HEK293 (cell line): ENCODE results near the gene PRKAG2.
A peak's percentile ranks its signal among the peaks of the same experiment; 100 is the strongest.

Source experiments
- CTCF ChIA-PET: fragments of 350-600 bp; formaldehyde crosslinking; extraction: SDS; loops from one replicate; lab custom pipeline; 2021; ENCODE audit warnings: antibody characterized with exemption; lab: Yijun Ruan, JAX
- POLR2A ChIA-PET: fragments of 300-600 bp; formaldehyde crosslinking; extraction: SDS; loops from one replicate; lab custom pipeline; 2020; ENCODE audit warnings: antibody characterized with exemption, inconsistent platforms; lab: Yijun Ruan, JAX
- H3K27ac ChIP-seq: fragments of 200-500 bp; sonication (Bioruptor generic); 2 replicates; pipeline ENCODE4 v1.5.1; 2014; ENCODE audit warnings: low read depth, low read length, control low read depth, inconsistent platforms; ENCODE audit errors: extremely low read depth
- H3K36me3 ChIP-seq, 2 experiments: fragments of 200-500 bp in 1 of 2; sonication (Bioruptor generic) in 1 of 2; 1 replicate in 1 of 2; 2 replicates in 1 of 2; pipeline ENCODE4 v1.5.1; 2014 to 2017; ENCODE audit warnings: inconsistent platforms in 2 of 2, low read length in 2 of 2; ENCODE audit not compliant: control insufficient read depth in 2 of 2, insufficient read depth in 1 of 2
- H3K4me1 ChIP-seq: fragments of 200-500 bp; sonication (Bioruptor generic); 2 replicates; pipeline ENCODE4 v1.5.1; 2014; ENCODE audit warnings: mild to moderate bottlenecking, low read length, inconsistent platforms; ENCODE audit not compliant: control insufficient read depth, insufficient read depth
- H3K4me3 ChIP-seq: 2 replicates; pipeline ENCODE4 v1.5.1; 2011; ENCODE audit warnings: low read depth, mild to moderate bottlenecking, control low read depth, low read length, moderate library complexity
- H3K9me3 ChIP-seq: fragments of 200-500 bp; sonication (Bioruptor generic); 2 replicates; pipeline ENCODE4 v1.5.1; 2014; ENCODE audit warnings: low read depth, low read length, inconsistent platforms; ENCODE audit not compliant: control insufficient read depth, insufficient read depth
- FEZF1 ChIP-seq: fragments of 450-650 bp; formaldehyde crosslinking; IDR thresholded peaks from 2 replicates; pipeline ENCODE4 v1.5.1; 2016; ENCODE audit warnings: missing biosample characterization, missing genetic modification characterization
- GLI2 ChIP-seq: fragments of 450-650 bp; formaldehyde crosslinking; IDR thresholded peaks from 2 replicates; pipeline ENCODE4; 2017; ENCODE audit warnings: missing biosample characterization, missing genetic modification characterization, low read depth, borderline replicate concordance
- RBAK ChIP-seq: fragments of 450-650 bp; formaldehyde crosslinking; IDR thresholded peaks from 2 replicates; pipeline ENCODE4 v1.5.1; 2016; ENCODE audit warnings: missing biosample characterization, missing genetic modification characterization
- SCRT2 ChIP-seq: fragments of 450-650 bp; formaldehyde crosslinking; IDR thresholded peaks from 2 replicates; pipeline ENCODE4 v1.5.1; 2016; ENCODE audit warnings: missing biosample characterization, missing genetic modification characterization
- TCF7L2 ChIP-seq: IDR thresholded peaks from 2 replicates; pipeline ENCODE4 v1.6.1; 2011; ENCODE audit warnings: low read depth, mild to moderate bottlenecking, inconsistent platforms, low read length, moderate library complexity, borderline replicate concordance
- ZNF114 ChIP-seq: fragments of 450-650 bp; formaldehyde crosslinking; IDR thresholded peaks from 2 replicates; pipeline ENCODE4 v1.5.0; 2017; ENCODE audit warnings: missing biosample characterization, missing genetic modification characterization
- ZNF140 ChIP-seq: fragments of 450-650 bp; formaldehyde crosslinking; IDR thresholded peaks from 2 replicates; pipeline ENCODE4 v1.5.1; 2016; ENCODE audit warnings: missing biosample characterization, missing genetic modification characterization
- ZNF280D ChIP-seq: fragments of 450-650 bp; formaldehyde crosslinking; IDR thresholded peaks from 2 replicates; pipeline ENCODE4 v1.5.1; 2016; ENCODE audit warnings: missing biosample characterization, missing genetic modification characterization
- ZNF341 ChIP-seq: fragments of 450-650 bp; formaldehyde crosslinking; IDR thresholded peaks from 2 replicates; pipeline ENCODE4; 2016; ENCODE audit warnings: low read depth, missing biosample characterization, missing genetic modification characterization
- ZNF776 ChIP-seq: fragments of 450-650 bp; formaldehyde crosslinking; IDR thresholded peaks from 2 replicates; pipeline ENCODE4 v1.5.0; 2017; ENCODE audit warnings: missing biosample characterization, missing genetic modification characterization, borderline replicate concordance
- TF ChIP-seq, protein P1 (sequence below): fragments of 450-650 bp; formaldehyde crosslinking; IDR thresholded peaks from 2 replicates; pipeline ENCODE4 v1.5.1; 2016; ENCODE audit warnings: missing biosample characterization, missing genetic modification characterization
- TF ChIP-seq, protein P2 (sequence below): fragments of 450-650 bp; formaldehyde crosslinking; conservative IDR thresholded peaks from 2 replicates; pipeline ENCODE4 v1.5.1; 2016; ENCODE audit warnings: low read depth, missing biosample characterization, missing genetic modification characterization

The PRKAG2 gene

GRCh38 chr7:151568956-151569940, 307.7 kb downstream of the PRKAG2 start:
- Histone ChIP-seq H3K4me1 (no peaks in the 10 kb centered on the region), H3K27ac (no peak overlapping the region), H3K9me3 (no peaks in the 10 kb centered on the region), H3K4me3 (no peak overlapping the region), H3K36me3 (peaks cover 0 to 19% of the 10 kb centered on the region in 2 experiments; a peak in 1 of 3 replicates)
- ChIA-PET CTCF (interaction anchor here (0.6 to 4.7 kb wide), 10 partner anchors 61 to 244 kb away, joined by 3 to 34 read pairs (median 3); no protein-coding TSS in a partner anchor), POLR2A (no interaction called here)
- TF ChIP-seq ZNF280D (no peak), FEZF1 (tag by site-specific recombination) (0 out of 2 replicates have a peak, but pooled peaks have one; percentile 19)

- Histone ChIP-seq H3K4me3 (no peak overlapping the region), H3K4me1 (no peaks in the 10 kb centered on the region), H3K36me3 (peaks cover 0 to 30% of the 10 kb centered on the region in 2 experiments; a peak in 1 of 3 replicates), H3K9me3 (no peaks in the 10 kb centered on the region)
- CTCF ChIA-PET, result interaction anchor here (0.6 to 1.0 kb wide), 2 partner anchors 138 to 181 kb away, joined by 3 to 4 read pairs; no protein-coding TSS in a partner anchor
- POLR2A ChIA-PET, result no interaction called here
- TF ChIP-seq SCRT2 (tag by site-specific recombination) (0 out of 2 replicates have a peak, but pooled peaks have one; percentile 15), ZNF776 (tag by site-specific recombination) (no peak)
- TF ChIP-seq, all 188 proteins: peak for 1
- no peak overlapping the region for H3K27ac ChIP-seq
Measured at GRCh38 chr7:151566897-151567320, 310.0 kb downstream of the PRKAG2 start.

- Histone ChIP-seq H3K36me3 (peaks cover 0 to 32% of the 10 kb centered on the region in 2 experiments; a peak in 1 of 3 replicates), H3K4me1 (no peaks in the 10 kb centered on the region), H3K27ac (no peak overlapping the region), H3K4me3 (no peak overlapping the region), H3K9me3 (no peaks in the 10 kb centered on the region)
- CTCF ChIA-PET, result interaction anchor here (1.0 kb wide), 1 partner anchor 140 kb away, joined by 4 read pairs; no protein-coding TSS in a partner anchor
- no peak for TF ChIP-seq ZNF140 (tag by site-specific recombination)
- TF ChIP-seq, protein P1, sequence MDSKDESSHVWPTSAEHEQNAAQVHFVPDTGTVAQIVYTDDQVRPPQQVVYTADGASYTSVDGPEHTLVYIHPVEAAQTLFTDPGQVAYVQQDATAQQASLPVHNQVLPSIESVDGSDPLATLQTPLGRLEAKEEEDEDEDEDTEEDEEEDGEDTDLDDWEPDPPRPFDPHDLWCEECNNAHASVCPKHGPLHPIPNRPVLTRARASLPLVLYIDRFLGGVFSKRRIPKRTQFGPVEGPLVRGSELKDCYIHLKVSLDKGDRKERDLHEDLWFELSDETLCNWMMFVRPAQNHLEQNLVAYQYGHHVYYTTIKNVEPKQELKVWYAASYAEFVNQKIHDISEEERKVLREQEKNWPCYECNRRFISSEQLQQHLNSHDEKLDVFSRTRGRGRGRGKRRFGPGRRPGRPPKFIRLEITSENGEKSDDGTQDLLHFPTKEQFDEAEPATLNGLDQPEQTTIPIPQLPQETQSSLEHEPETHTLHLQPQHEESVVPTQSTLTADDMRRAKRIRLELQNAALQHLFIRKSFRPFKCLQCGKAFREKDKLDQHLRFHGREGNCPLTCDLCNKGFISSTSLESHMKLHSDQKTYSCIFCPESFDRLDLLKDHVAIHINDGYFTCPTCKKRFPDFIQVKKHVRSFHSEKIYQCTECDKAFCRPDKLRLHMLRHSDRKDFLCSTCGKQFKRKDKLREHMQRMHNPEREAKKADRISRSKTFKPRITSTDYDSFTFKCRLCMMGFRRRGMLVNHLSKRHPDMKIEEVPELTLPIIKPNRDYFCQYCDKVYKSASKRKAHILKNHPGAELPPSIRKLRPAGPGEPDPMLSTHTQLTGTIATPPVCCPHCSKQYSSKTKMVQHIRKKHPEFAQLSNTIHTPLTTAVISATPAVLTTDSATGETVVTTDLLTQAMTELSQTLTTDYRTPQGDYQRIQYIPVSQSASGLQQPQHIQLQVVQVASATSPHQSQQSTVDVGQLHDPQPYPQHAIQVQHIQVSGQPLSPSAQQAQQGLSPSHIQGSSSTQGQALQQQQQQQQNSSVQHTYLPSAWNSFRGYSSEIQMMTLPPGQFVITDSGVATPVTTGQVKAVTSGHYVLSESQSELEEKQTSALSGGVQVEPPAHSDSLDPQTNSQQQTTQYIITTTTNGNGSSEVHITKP (tag by site-specific recombination), result peak; percentile 18; the same call in 1 of the 2 replicates
- POLR2A ChIA-PET, result no interaction called here
Measured at GRCh38 chr7:151565541-151565940, 311.4 kb downstream of the PRKAG2 start.

DNA sequence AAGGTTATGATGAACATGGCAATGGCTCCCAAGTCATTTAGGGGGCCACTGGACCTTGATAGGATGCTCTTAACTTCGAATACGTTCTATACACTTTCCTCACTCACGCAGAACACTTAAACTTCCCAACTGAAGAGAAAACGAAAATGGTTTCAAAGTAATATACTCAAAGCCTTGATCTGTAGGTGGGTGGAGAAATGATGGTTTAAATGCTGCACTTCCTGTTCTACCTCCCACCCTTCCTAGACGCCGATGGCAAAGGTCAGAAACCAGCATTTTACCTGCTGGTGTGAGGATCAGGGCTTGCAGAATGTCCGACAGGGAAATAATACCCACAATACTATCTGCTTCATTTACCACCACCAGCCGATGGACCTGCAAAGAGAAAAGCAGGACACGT, 316.7 kb downstream of the PRKAG2 start:
- no peaks in the 10 kb centered on the region for H3K9me3 ChIP-seq
- no peak overlapping the region for H3K27ac ChIP-seq
- ChIA-PET CTCF (interaction anchor here (0.6 kb wide), 1 partner anchor 111 kb away, joined by 6 read pairs; no protein-coding TSS in a partner anchor), POLR2A (no interaction called here)
- H3K4me1 ChIP-seq, result no peaks in the 10 kb centered on the region
- peaks cover 0 to 58% of the 10 kb centered on the region in 2 experiments; a peak in 1 of 3 replicates for H3K36me3 ChIP-seq
- no peak overlapping the region for H3K4me3 ChIP-seq
- TF ChIP-seq, protein P2, sequence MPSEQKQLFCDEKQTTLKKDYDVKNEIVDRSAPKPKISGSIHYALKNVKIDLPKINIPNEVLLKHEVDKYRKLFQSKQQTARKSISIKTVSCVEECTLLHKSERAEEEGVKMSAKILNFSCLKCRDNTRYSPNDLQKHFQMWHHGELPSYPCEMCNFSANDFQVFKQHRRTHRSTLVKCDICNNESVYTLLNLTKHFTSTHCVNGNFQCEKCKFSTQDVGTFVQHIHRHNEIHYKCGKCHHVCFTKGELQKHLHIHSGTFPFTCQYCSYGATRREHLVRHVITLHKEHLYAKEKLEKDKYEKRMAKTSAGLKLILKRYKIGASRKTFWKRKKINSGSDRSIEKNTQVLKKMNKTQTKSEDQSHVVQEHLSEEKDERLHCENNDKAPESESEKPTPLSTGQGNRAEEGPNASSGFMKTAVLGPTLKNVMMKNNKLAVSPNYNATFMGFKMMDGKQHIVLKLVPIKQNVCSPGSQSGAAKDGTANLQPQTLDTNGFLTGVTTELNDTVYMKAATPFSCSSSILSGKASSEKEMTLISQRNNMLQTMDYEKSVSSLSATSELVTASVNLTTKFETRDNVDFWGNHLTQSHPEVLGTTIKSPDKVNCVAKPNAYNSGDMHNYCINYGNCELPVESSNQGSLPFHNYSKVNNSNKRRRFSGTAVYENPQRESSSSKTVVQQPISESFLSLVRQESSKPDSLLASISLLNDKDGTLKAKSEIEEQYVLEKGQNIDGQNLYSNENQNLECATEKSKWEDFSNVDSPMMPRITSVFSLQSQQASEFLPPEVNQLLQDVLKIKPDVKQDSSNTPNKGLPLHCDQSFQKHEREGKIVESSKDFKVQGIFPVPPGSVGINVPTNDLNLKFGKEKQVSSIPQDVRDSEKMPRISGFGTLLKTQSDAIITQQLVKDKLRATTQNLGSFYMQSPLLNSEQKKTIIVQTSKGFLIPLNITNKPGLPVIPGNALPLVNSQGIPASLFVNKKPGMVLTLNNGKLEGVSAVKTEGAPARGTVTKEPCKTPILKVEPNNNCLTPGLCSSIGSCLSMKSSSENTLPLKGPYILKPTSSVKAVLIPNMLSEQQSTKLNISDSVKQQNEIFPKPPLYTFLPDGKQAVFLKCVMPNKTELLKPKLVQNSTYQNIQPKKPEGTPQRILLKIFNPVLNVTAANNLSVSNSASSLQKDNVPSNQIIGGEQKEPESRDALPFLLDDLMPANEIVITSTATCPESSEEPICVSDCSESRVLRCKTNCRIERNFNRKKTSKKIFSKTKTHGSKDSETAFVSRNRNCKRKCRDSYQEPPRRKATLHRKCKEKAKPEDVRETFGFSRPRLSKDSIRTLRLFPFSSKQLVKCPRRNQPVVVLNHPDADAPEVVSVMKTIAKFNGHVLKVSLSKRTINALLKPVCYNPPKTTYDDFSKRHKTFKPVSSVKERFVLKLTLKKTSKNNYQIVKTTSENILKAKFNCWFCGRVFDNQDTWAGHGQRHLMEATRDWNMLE (tag by site-specific recombination), result no peak
- no peak for TF ChIP-seq GLI2 (tag by site-specific recombination)
- no peak for TF ChIP-seq TCF7L2
- TF ChIP-seq RBAK (tag by site-specific recombination), result no peak
- no peak for TF ChIP-seq ZNF341 (tag by site-specific recombination)
- no peak for TF ChIP-seq ZNF114 (tag by site-specific recombination)
